Hematopoietic multipotent progenitor cell treated with erythropoietin and hydrocortisone succinate and interleukin-3 and kit ligand, for 15 days (in vitro differentiated cells): ENCODE results near the gene COL5A2.

Experiments used
- DNase-seq: peaks from one replicate; pipeline ENCODE4 v3.0.0-alpha.2; 2015; ENCODE audit warnings: low spot score

COL5A2 gene

GRCh38 chr2:188997263-188997662 is 182.3 kb downstream of the COL5A2 start:
- no peak for DNase-seq

GRCh38 chr2:188993247-188993646 is 186.3 kb downstream of the COL5A2 start:
- no peak for DNase-seq

- no peak for DNase-seq
Observed at GRCh38 chr2:188986839-188987238, 192.7 kb downstream of the COL5A2 start.

GRCh38 chr2:188984680-188985079 is 194.9 kb downstream of the COL5A2 start:
- DNase-seq, result no peak

GRCh38 chr2:188984065-188984491 is 195.5 kb downstream of the COL5A2 start:
- DNase-seq, result no peak

GRCh38 chr2:188983427-188984064 is 196.0 kb downstream of the COL5A2 start:
- DNase-seq, result no peak
